Measurements from ENCODE around the gene TLL2.

GRCh38 chr10:96413151-96413787 lies 100.5 kb downstream of the TLL2 start:
- no peak for TF ChIP-seq POLR2A (IDR thresholded peaks at IDR 0.05; ENCODE audit: low read depth, low read length)
- no peak for TF ChIP-seq POLR2AphosphoS5 (IDR thresholded peaks at IDR 0.05; ENCODE audit: low read depth, low read length)
- TF ChIP-seq TAF1 (IDR thresholded peaks at IDR 0.05; ENCODE audit: borderline replicate concordance, low read depth, low read length), result no peak

All from GM12892 (cell line).